Stimulated activated CD4-positive, alpha-beta T cell treated with anti-CD3 and anti-CD28 coated beads, Interleukin-2, amount 100 ng/mL, for 4 hours (primary cell): ENCODE data around the gene LBH.

Experiments used
- DNase-seq: peaks from one replicate; pipeline ENCODE4 v3.0.0-alpha.2; 2020; ENCODE audit warnings: low read depth

The LBH gene

GRCh38 chr2:30276455-30276911 is 45.1 kb downstream of the LBH start:
- no peak for DNase-seq

GRCh38 chr2:30277582-30277981 is 46.2 kb downstream of the LBH start:
- DNase-seq, result no peak

- DNase-seq, result no peak
Observed at GRCh38 chr2:30278419-30278818, 47.1 kb downstream of the LBH start.

GRCh38 chr2:30280596-30281434 is 49.5 kb downstream of the LBH start:
- no peak for DNase-seq

- no peak for DNase-seq
Observed at GRCh38 chr2:30282081-30282480, 50.7 kb downstream of the LBH start.

GRCh38 chr2:30282721-30283120 is 51.4 kb downstream of the LBH start:
- no peak for DNase-seq

- no peak for DNase-seq
Observed at GRCh38 chr2:30283931-30284565, 52.7 kb downstream of the LBH start.

- DNase-seq, result no peak
Observed at GRCh38 chr2:30285758-30286157, 54.4 kb downstream of the LBH start.

- no peak for DNase-seq
Observed at GRCh38 chr2:30287190-30287840, 56.0 kb downstream of the LBH start.

- no peak for DNase-seq
Observed at GRCh38 chr2:30287857-30288513, 56.7 kb downstream of the LBH start.

GRCh38 chr2:30288561-30288960 is 57.2 kb downstream of the LBH start:
- no peak for DNase-seq

- DNase-seq, result no peak
Observed at GRCh38 chr2:30293303-30293921, 62.1 kb downstream of the LBH start.

- no peak for DNase-seq
Observed at GRCh38 chr2:30294133-30294532, 62.8 kb downstream of the LBH start.

- DNase-seq, result no peak
Observed at GRCh38 chr2:30296496-30296895, 65.2 kb downstream of the LBH start.

GRCh38 chr2:30298302-30298701 is 67.0 kb downstream of the LBH start:
- DNase-seq, result no peak

- DNase-seq, result no peak
Observed at GRCh38 chr2:30300122-30300455, 68.8 kb downstream of the LBH start.

- no peak for DNase-seq
Observed at GRCh38 chr2:30300456-30301221, 69.3 kb downstream of the LBH start.

- no peak for DNase-seq
Observed at GRCh38 chr2:30301551-30301950, 70.2 kb downstream of the LBH start.

- DNase-seq, result no peak
Observed at GRCh38 chr2:30302566-30302965, 71.2 kb downstream of the LBH start.

GRCh38 chr2:30303095-30303494 is 71.8 kb downstream of the LBH start:
- no peak for DNase-seq

- DNase-seq, result no peak
Observed at GRCh38 chr2:30305235-30305634, 73.9 kb downstream of the LBH start.
